DND-41 (cell line): Measurements from ENCODE around the gene C1orf105.
A peak's percentile ranks its signal among the peaks of the same experiment; 100 is the strongest.

Source experiments
- ATAC-seq: fragments of 200-7000 bp; cut with Tn5 transposase; 3 replicates; pipeline ENCODE4 v1.9.1; 2021; ENCODE audit warnings: low read depth; ENCODE audit not compliant: insufficient read depth
- DNase-seq: peaks from one replicate; pipeline ENCODE4 v3.0.0-alpha.2; 2020
- H2AFZ ChIP-seq: 2 replicates; pipeline ENCODE4 v1.6.0; 2012; ENCODE audit warnings: low read depth, low read length
- H3K27ac ChIP-seq: 2 replicates; pipeline ENCODE4 v1.5.1; 2012; ENCODE audit warnings: low read length, inconsistent platforms
- H3K27me3 ChIP-seq: fragments of 200-600 bp; sonication (generic); 2 replicates; pipeline ENCODE4 v1.6.0; 2012; ENCODE audit warnings: low read length, mild to moderate bottlenecking, inconsistent platforms; ENCODE audit not compliant: insufficient read depth, poor library complexity
- H3K36me3 ChIP-seq: 2 replicates; pipeline ENCODE4 v1.5.1; 2012; ENCODE audit warnings: low read length, inconsistent platforms; ENCODE audit not compliant: insufficient read depth
- H3K4me1 ChIP-seq: 2 replicates; pipeline ENCODE4 v1.5.1; 2012; ENCODE audit warnings: mild to moderate bottlenecking, low read length; ENCODE audit not compliant: insufficient read depth
- H3K4me2 ChIP-seq: 2 replicates; pipeline ENCODE4 v1.6.0; 2012; ENCODE audit warnings: mild to moderate bottlenecking, moderate library complexity, low read length, inconsistent platforms; ENCODE audit not compliant: insufficient read depth
- H3K4me3 ChIP-seq, 2 experiments: fragments of 200-600 bp in 1 of 2; shearing (Covaris generic) in 1 of 2; 2 replicates each; pipeline ENCODE4 v1.5.1; 2012 to 2016; ENCODE audit warnings: inconsistent platforms in 2 of 2, low read length in 2 of 2, mild to moderate bottlenecking in 2 of 2, low read depth in 1 of 2, moderate library complexity in 1 of 2
- H3K79me2 ChIP-seq: 2 replicates; pipeline ENCODE4 v1.6.0; 2012; ENCODE audit warnings: low read length, inconsistent platforms; ENCODE audit not compliant: insufficient read depth
- H3K9ac ChIP-seq: 2 replicates; pipeline ENCODE4 v1.6.0; 2012; ENCODE audit warnings: low read depth, mild to moderate bottlenecking, inconsistent platforms, low read length, moderate library complexity
- H3K9me3 ChIP-seq: 2 replicates; pipeline ENCODE4 v1.5.1; 2012; ENCODE audit warnings: low read length, moderate library complexity, mild to moderate bottlenecking, inconsistent platforms; ENCODE audit not compliant: insufficient read depth, severe bottlenecking
- H4K20me1 ChIP-seq: 2 replicates; pipeline ENCODE4 v1.6.0; 2012; ENCODE audit warnings: low read length; ENCODE audit not compliant: insufficient read depth
- CTCF ChIP-seq: IDR thresholded peaks from 2 replicates; pipeline ENCODE4 v1.5.1; 2012; ENCODE audit warnings: borderline replicate concordance, low read length, moderate library complexity, mild to moderate bottlenecking; ENCODE audit not compliant: poor library complexity, severe bottlenecking; ENCODE audit errors: extremely low read depth
- EZH2 ChIP-seq: IDR thresholded peaks from 3 replicates; pipeline ENCODE4 v1.6.1; 2012; ENCODE audit warnings: borderline replicate concordance, low read depth, mild to moderate bottlenecking, moderate library complexity, low read length, inconsistent platforms; ENCODE audit not compliant: severe bottlenecking

Gene C1orf105

GRCh38 chr1:172449585-172450523 lies 29.4 kb downstream of the C1orf105 start:
- TF ChIP-seq EZH2 (no peak), CTCF (peak; percentile 72)
- peaks cover 12% of the 10 kb centered on the region for H3K4me1 ChIP-seq
- no peaks in the 10 kb centered on the region for H3K27me3 ChIP-seq
- H3K4me2 ChIP-seq: no peak overlapping the region
- no peak overlapping the region for H3K27ac ChIP-seq
- H3K79me2 ChIP-seq: no peaks in the 10 kb centered on the region
- DNase-seq (peak; percentile 27), ATAC-seq (peak; percentile 86)
- no peak overlapping the region for H3K4me3 ChIP-seq
- no peak overlapping the region for H3K9ac ChIP-seq
- H4K20me1 ChIP-seq: no peaks in the 10 kb centered on the region
- no peaks in the 10 kb centered on the region for H3K36me3 ChIP-seq
- peak overlapping the region; percentile 66; the same call in 1 of the 2 replicates for H2AFZ ChIP-seq
- no peaks in the 10 kb centered on the region for H3K9me3 ChIP-seq

- TF ChIP-seq CTCF: no peak
- no peak for TF ChIP-seq EZH2
- Histone ChIP-seq H3K4me3 (no peak overlapping the region), H2AFZ (peak overlapping the region; percentile 66), H3K36me3 (no peaks in the 10 kb centered on the region), H4K20me1 (no peaks in the 10 kb centered on the region), H3K27me3 (no peaks in the 10 kb centered on the region), H3K9me3 (no peaks in the 10 kb centered on the region), H3K79me2 (no peaks in the 10 kb centered on the region), H3K4me1 (peaks cover 8% of the 10 kb centered on the region), H3K27ac (no peak overlapping the region), H3K9ac (no peak overlapping the region), H3K4me2 (no peak overlapping the region)
- ATAC-seq: peak; percentile 25; the same call in 1 of the 3 replicates
- no peak for DNase-seq
Measured at GRCh38 chr1:172450524-172450885, 30.0 kb downstream of the C1orf105 start.

- H3K4me2 ChIP-seq: no peak overlapping the region
- H3K9ac ChIP-seq: no peak overlapping the region
Measured at GRCh38 chr1:172451002-172451443, 30.5 kb downstream of the C1orf105 start.

More at GRCh38 chr1:172451002-172451443, 30.5 kb downstream of the C1orf105 start:
- DNase-seq (no peak), ATAC-seq (peak; percentile 32; the same call in 2 of the 3 replicates)
- Histone ChIP-seq H3K9me3 (no peaks in the 10 kb centered on the region), H3K79me2 (no peaks in the 10 kb centered on the region), H3K36me3 (no peaks in the 10 kb centered on the region), H3K4me1 (peaks cover 8% of the 10 kb centered on the region), H3K27me3 (no peaks in the 10 kb centered on the region), H4K20me1 (no peaks in the 10 kb centered on the region), H3K4me3 (no peak overlapping the region), H3K27ac (no peak overlapping the region), H2AFZ (peak overlapping the region; percentile 66)
- TF ChIP-seq CTCF: no peak
- no peak for TF ChIP-seq EZH2
